ENCODE measurements around the gene ZWILCH. TPM values are rescaled to one million over a fixed set of nuclear protein-coding genes. Genes with fewer than 3 reads are reported as not detected.
"Not testable (repeated sequence)": the region's sequence is repeated elsewhere in the genome, so short reads cannot be mapped to it uniquely, and the experiment has no call there.

ZWILCH gene
- total RNA-seq, 1 donor from 2014 or later, result 9.5 TPM

DNA sequence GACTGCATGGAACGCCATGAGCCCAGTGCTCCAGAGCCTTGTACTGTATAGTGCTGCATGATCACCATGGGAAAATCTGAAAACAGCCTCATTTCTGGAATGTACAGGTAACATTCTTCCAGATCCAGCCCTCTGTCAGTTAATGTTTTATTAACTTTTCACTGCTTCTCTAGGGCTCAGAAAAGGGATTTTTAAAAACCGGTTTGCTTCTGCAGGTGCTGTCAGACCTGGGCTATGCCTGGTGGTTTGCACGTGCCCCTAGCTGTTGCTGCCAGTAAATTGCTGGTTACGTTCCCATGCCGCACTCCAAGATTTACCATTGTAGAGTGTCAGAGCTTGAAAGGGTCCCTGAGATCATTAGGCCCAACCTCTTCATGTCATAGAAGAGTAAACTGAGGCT is 16.6 kb upstream of the ZWILCH start:
- DNase-seq, result no peak

DNA sequence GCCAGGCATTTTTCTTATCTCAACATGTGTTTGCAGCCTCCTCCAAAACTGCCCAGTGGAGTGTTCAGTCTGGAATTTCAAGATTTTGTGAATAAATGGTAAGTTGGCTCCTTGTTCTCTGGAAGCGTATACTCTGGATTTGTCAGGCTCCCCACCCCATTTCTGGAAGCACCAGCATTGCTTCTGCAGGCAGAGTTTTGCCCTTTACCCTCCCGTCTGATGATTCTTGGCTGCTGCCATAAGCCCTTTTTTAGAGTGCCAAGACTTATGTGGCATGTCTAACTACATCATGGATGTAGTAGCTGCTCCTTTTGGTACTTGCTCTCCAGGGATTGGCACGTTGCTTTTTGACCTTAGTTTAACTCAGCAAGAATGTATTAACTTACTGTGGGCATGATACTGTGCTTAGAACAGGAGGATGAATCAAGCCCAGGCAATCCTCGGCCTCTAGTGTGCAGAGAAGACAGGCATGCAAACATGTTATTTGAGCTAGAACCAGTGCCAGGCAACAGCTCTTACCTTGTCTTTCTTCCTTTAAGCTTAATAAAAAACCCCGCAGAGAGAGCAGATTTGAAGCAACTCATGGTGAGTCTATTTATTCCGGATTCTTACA is 15.8 kb upstream of the ZWILCH start:
- DNase-seq, result no peak

DNA sequence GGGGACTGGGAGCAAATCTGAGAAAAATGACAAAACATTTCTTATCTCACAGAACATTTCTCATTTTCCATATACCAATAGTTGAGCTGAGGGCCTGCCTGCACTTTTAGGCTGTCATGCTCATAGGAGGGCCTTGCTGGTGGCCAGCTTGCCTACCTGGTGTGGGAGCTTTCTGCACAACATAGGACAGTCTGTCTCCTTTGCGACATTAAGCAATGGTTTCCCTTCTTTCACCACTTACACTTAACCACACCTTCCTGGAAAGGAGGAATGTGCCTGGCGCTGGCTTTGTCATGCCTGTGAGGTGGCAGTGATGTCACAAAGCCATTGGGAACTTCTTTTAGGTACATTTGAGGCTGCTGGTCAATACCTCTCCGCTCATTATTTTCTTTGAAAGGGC is 13.3 kb upstream of the ZWILCH start:
- DNase-seq, result no peak

DNA sequence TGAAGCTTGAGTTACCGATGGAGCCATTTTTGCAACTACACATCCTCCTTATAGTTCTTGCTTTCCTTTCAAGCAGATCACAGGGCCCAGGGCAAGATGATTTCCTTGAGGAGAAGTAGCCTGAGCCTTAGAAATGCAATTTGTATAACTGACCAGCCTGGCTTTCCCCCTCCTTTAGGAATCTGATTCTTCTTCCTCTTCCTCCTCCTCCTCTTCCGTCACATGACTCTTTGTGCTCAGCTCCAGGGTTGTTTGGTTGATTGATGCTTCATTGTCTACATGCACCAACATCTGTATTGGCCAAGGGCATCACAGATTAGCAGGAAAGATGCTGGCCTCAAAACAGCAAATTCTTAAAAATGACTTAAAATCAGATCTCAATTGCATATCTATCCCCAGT is 10.9 kb upstream of the ZWILCH start:
- DNase-seq, result no peak

DNA sequence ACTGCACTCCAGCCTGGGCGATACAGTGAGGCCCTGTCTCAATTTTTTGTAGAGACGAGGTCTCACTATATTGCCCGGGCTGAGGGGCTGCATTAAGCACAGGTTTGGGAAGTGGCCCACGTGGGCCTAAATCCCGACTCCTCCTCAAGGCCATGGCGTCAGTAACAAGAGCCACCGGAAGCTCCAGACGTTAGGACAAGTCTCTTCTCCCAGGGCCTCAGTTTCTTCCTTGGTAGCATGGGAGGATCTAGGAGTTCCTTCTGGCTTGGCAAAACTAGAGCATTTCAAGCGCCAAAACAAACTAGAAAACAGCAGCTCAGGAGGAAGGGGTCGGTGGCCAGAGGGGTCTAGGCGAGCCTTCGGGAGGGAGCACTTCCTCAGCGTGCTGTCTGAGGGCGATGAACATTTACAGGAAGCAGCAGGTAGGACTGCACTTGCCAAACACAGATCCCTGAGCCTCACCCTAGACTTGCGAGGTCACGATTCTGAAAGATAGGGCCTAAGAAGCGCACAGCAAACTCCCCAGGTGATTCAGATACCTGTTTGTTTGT is 8.1 kb upstream of the ZWILCH start:
- DNase-seq, result no peak

DNA sequence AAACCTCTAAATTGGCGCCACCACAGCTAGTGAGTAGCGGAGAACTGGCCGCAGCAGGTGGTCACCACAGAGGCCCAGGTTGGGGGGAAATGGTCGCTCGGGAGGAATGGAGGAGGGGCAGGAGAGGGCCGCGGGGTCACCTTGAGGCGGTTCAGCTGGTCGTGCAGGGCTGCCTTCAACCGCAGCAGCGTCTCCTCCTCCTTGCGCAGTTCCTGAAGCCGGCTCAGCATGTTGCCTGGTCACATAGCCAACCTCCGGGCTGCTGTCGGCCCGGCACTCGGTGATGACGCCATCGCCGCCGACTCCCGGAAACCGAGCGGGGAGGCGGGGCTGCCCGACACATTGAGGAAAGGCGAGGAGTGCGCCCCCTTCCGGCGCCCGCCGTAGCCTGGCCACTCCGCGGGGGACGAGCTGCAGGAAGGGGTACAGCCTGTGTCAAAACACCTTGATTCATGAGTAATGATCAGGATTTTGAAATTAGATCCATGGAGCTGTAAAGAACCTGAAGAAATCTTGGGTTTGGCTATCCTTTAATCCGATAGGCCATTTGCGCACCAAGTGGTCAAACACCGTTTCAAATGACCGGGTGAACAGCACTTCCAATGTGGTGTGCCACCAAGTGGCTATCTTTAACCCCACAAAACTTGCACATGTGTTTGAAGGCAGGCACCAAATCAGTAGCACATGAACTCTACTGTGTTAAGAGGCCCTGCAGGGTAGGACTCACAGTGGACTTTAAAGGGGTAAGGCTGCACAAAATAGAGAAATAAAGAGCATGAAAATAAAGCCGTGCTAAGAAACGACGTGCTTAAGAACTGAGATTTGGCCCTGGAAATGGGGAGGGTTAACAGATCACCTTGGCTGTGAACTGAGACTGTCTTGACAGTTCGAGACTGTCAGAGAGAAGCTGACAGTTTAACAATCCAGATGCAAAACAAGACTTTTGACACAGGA is 7.3 kb upstream of the ZWILCH start, which contains the start of gene SNAPC5:
Gene SNAPC5, minus strand, starts transcription at position 261 of the 954 bp plus-strand sequence. Its CDS starts 31 bp downstream, at position 230.
- DNase-seq, result peak; percentile 85

DNA sequence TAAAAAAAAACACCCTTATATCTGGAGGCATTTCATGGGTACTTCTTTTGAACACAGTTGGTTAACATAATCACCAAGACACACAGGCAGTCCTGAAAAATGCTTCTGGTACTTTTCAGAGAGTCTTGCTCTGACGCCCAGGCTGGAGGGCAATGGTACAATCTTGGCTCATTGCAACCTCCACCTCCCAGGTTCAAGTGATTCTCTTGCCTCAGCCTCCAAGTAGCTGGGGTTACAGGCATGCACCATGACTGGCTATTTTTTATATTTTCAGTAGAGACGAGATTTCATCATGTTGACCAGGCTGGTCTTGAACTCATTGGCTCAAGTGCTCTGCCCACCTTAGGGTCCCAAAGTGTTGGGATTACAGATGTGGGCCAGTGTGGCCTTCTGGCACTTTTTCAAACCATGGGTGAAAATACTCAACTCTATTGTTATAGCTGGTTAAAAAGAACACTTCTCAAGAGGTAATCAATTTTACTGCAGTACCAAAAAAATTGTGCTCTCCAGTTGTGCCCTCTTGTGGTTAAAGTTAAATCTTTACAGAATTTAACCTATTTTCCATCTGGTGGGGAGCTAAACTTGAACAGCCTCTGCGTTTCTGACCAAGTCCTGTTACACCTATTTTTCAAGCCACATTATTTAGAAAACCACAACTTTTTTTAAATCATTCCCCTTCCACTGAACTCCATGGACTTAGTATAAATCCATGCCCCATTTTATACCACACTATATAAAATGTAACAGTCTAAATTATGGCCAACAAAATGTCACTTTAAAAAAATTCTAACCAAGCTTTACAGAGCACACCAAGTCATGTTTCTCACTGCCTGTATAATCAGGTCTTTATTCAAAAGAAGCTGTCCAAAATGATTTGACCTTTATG is 6.4 kb upstream of the ZWILCH start:
- DNase-seq, result peak; percentile 27

DNA sequence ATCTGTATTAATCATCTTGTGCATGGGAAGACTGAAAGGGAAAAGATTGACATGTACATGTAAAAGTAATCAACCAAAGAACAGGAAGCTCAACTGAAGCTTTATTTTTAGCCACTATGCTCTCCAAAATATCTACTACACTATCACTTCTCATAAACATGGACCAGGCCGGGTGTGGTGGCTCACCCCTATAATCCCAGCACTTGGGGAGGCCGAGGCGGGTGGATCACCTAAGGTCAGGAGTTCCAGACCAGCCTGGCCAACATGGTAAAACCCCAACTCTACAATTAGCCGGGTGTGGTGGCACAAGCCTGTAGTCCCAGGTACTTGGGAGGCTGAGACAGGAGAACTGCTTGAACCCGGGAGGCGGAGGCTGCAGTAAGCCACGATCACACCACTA is 4.8 kb upstream of the ZWILCH start:
- not testable (repeated sequence) for DNase-seq

DNA sequence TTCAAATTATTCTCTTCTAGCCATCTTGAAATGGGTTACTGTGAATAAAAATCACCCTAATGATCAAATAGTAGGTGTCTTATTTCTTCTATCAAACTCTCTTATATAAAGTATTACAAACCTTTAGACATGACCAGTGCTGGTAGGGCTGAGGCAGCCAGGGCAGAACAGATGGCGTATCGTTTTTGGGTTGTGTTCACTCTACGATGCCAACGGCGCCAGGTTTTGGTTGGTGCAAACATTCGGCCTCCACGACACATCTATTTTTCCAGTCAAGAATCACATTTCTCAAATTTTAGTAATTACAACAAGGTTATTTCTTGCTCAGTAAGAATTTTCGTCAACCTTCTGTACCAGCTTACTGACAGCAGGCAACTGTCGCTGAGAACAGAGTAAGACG is 2.6 kb upstream of the ZWILCH start:
- no peak for DNase-seq

DNA sequence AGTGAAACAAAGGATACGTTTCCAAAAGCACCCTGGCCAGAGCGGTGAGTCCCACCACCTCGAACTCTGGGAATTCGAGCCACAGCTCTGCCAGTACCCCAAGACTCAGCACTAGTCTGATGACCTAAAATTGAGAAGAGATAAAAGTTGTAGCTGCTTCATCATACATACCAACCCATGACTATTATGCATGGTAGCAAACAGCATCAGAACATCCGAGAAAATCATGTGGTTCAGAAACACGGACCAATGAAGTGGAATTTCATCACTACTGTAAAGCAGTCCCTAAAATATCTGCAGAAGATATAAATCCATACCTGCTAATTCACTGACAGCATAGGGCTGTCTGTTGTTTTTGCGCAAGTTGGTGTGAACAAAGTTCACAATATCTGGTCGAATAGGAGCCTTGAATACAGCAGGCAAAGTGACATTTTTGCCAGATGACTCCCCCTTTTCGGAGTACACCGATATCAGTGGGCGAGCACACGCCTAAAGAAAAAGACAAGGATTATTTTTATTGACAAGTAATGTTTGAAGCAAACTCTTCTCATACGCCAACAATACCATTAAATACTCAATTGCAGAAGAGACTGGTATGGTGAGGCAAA is 2.0 kb upstream of the ZWILCH start:
- DNase-seq, result not testable (repeated sequence)

DNA sequence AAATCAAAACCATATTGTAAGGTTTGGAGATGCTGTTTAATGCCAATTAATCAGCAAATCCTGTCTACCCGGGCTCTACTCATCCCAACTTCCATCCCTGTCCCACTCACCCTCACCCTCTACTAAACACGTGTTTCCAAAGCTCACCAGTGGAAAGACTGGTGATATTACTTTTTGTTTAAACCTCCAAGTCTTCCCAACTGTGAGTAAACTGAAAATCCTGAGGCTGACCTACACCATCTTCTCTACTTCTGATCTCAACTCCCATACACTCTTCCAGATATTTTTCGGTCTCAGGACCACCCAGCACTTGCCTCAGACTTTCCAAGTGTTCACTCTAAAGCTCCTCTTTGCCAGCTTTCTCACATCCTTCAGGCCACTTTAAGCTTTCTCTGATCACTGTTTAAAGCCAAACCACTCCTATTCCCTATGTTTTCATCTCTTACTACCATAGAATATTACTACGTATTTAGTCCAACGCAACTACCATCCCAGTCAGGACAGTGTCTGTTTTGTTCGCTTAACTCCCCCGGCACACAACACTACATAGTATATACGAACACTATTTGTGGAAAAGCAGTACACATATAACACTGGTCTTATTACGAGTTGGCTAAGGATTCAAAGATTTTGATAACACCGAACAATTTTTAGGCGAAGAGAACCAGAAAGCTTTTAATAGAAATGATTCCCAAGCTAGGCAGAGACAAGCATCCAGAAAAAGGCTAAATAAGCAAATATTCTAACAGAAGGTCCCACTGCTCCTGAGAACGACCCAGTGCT is 1.2 kb upstream of the ZWILCH start:
- DNase-seq, result no peak

DNA sequence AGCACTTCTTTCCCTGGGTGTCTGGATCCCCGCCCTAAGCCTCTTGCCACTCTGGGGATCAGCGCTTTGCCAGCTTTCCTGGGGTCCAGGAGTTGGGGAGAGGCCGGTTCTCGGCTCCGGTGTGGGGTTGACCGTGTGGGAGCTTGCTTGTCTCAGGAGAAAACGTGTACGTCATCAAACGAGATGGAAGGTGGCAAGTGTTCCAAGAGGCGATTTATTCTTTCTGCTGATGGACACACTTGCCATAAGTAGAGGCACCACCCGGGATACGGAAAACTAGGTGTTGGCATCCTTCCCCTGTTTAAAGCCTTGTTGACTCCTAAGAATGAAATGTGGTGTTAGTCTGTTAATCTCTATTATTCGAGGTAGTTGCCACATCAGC is 295 bp downstream of the ZWILCH start:
- peak; percentile 69 for DNase-seq

DNA sequence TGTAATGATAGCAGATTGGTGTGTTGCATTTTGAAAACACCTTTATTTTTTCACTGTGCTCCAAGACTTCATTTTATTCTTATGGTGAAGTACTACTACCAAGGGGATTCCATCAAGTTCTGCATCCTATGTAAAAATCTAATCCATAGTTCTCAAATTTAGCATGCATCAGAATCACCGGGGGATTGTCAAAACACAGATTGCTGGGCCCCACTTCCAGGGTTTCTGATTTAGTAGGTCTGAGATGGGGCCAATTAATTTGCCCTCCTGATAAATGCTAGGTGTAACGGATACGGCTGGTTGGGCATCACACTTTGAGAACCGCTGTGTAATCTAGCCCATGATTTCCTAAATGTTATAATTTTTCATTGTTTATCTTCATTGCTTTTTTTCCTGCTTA is 692 bp downstream of the ZWILCH start:
- DNase-seq, result no peak

DNA sequence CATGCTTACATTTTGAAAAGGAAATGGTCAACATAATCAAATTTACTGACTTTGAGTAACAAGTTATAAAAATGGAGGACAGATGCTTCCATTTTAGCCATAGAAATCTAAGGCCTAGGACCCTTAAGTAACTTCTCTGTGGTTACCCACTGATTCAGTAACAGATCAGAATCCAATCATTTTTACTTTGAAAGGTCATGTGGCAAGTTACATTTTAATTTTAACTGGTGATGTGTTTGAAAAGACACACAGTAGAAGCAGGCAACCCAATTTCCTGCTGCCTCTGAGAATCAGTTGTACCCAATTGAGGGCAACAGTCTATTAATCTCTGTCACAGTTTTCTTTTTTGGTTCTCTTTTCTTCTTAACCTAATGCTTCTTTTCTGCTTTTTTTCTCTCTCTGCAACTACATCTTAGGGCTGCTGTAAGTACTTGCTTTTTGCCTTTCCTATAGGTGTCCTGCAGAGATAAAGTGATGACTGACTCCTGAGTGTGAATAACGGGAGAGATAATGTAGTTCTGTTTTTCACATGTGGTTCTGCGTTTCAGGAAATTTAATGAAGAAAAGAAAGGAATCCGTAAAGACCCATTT is 3.3 kb downstream of the ZWILCH start:
- DNase-seq, result no peak

DNA sequence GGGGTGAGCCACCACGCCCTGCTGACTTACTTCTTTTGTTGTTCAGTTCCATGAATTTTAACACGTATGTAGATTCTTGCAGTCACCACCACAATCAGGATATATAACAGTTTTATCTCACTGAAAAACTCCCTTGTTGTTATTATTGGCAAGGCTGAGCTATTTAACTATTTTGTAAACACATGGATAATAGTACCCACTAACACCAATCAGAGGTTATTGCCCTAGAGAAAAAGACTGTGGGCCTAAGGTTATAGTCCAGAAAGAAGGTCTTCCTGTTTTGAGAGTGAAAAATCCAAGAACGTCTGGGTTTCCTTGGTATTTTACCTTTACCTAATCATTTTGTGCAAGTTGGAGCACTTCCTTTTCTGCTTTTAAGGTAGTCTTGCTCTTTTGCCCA is 9.5 kb downstream of the ZWILCH start:
- no peak for DNase-seq

DNA sequence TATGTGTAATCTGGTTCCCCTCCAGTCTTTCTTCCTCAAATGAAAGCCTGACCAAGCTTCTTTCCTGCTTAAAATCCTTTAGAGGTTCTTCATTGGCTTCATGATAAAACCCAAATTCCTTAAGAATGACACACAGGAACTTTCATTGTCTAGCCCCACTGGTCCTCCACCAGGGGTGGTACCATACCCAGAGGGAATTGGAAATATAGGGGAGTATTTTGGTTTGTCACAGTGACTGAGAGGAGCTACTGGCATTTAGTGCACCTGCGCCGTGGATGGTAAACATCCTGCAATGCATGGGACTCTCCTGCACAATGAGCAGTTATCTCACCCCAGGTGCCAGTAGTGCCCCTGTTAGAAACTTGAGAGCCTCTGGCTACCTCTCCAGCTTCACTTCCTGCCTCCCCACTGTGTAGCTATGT is 10.8 kb downstream of the ZWILCH start:
- no peak for DNase-seq

DNA sequence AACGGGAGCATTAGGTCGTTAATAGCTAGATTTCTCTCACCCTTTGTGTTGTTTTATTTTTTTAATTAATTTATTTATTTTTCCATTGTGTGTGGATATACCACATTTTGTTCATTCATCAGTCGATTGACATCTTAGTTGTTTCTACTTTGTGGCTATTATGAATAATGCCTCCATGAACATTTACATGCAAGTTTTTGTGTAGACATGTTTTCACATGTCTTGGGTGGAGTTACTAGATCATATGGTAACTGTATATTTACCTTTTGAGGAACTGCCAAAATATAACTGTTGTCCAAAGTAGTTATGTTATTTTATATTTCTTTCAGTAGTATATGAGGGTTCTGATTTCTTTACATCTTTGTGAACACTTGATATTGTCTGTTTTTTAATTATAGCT is 18.8 kb downstream of the ZWILCH start:
- no peak for DNase-seq

DNA sequence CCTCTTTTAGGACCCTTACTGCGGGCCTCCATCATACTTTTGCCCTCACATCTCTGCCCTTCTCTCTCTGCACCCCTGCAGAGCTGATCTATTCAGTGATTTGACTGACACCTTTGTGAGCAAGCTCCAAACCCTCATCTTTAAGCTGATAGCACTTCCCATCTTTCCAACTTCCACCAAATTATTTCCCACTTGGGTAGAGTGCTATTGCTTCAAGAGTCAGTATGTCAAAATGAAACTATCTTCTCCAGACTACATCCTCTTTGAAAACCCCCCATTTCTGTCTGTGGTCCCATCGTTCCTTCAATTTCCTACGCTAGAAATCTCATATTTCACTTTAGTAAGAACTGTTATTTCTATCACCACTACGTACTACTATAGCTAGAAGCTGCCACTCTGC is 19.7 kb downstream of the ZWILCH start:
- no peak for DNase-seq

DNA sequence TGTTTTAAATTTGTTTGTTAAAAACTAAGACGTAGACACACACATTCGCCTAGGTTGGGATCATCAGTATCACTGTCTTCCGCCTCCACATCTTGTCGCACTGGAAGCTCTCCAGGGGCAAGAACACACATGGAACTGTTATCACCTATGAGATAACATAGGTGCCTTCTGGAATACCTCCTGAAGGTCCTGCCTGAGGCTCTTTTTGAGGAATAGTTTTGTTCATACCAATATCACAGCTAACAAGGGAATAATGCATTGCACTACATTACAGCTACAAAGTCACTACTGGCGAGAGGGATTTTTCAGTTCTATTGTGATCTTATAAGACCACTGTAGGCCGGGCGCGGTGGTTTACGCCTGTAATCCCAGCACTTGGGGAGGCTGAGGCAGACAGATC is 29.9 kb downstream of the ZWILCH start:
- DNase-seq, result no peak

DNA sequence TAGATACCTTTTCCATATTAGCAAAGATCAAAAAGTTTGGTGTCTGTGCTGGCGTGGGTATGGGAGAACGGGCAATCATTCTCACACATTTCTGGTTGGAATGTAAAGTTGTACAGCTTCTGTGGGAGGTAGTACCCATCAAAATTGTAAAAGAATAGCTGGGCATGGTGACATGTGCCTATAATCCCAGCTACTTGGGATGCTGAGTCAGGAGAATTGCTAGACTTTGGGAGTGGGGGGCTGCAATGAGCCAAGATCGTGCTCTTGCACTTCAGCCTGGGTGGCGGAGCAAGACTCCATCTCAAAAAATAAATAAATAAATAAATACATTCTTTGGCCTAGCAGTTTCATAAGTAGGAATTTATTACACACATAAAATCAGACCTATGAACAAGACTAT is 37.8 kb downstream of the ZWILCH start:
- no peak for DNase-seq

DNA sequence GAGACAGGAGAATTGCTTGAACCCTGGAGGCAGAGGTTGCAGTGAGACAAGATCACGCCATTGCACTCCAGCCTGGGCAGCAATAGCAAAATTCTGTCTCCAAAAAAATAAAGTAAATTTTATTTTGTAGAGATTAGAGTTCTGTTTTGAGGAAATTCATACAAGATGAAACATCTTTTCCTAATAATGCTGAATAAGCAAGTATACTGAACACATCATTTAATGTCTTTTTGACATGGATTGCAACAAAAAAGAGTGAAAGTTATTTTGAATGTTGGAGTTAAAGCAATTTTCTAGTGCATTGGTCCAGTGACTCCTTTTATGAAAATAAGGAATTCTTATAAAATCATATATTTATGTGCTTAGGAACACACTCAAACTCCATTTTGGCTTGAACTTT is 40.1 kb downstream of the ZWILCH start:
- no peak for DNase-seq
